ENCODE measurements around the gene DIMT1. TPM values are rescaled to one million over a fixed set of nuclear protein-coding genes. Genes with fewer than 3 reads are reported as not detected.

DIMT1 gene
- total and polyA plus RNA-seq, 2 of the 4 experiments (the other 2 are of a cell fraction): 27.5 to 46.4 TPM

DNA sequence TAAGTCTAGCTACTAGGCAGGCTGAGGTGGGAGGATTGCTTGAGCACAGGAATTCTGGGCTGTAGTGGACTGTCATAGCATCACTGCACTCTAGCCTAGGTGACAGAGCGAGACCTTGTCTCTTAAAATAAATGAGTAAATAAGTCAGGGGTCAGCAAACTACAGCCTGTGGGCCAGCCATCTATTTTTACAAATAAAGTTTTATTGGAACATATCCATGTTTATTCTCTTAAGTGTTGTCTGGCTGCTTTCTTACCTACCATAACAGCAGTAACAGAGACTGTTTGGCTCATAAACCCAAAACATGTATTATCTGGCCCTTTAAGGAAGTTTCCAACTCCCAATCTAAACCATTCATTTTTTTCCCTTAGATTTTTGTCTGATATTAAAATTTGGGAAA lies 29.6 kb downstream of the DIMT1 start:
- Histone ChIP-seq H4K20me1 (ENCODE audit: insufficient read depth, low read length) (no peaks in the 10 kb centered on the region), H3K4ac (ENCODE audit: low read depth, low read length) (no peak overlapping the region), H2BK20ac (ENCODE audit: low read depth, low read length) (no peak overlapping the region), H3K14ac (replicated peaks; ENCODE audit: low read depth, low read length) (no peak overlapping the region), H3K4me1 (ENCODE audit: control insufficient read depth, insufficient read depth, low read length) (no peaks in the 10 kb centered on the region), H3K4me3 (ENCODE audit: insufficient read depth, low read depth, low read length) (no peak overlapping the region), H2BK120ac (ENCODE audit: low read depth, low read length) (no peak overlapping the region), H3K18ac (ENCODE audit: low read depth, low read length) (no peak overlapping the region), H3K36me3 (ENCODE audit: control insufficient read depth, insufficient read depth, low read length) (peaks cover 26% of the 10 kb centered on the region), H2AFZ (replicated peaks; ENCODE audit: low read length, poor library complexity) (no peak overlapping the region), H3K9me3 (ENCODE audit: control insufficient read depth, insufficient read depth, low read length) (no peaks in the 10 kb centered on the region), H3K4me2 (ENCODE audit: low read depth, low read length) (no peak overlapping the region), H4K5ac (ENCODE audit: low read depth, low read length) (no peak overlapping the region), H3K23ac (ENCODE audit: low read depth, low read length) (no peak overlapping the region), H3K56ac (ENCODE audit: extremely low read depth, insufficient read depth, low read length) (no peak overlapping the region), H2AK5ac (ENCODE audit: low read depth, low read length) (no peak overlapping the region), H3K27ac (ENCODE audit: insufficient read depth, low read length) (no peak overlapping the region), H3K79me1 (ENCODE audit: low read depth in 1 of 2, low read length in 2 of 2) (peaks cover 3% of the 10 kb centered on the region in 2 experiments; a peak in 1 of 4 replicates), H2AK9ac (replicated peaks; ENCODE audit: low read depth, low read length, poor library complexity) (no peak overlapping the region), H3K9me1 (ENCODE audit: insufficient read depth, low read length) (no peaks in the 10 kb centered on the region), H2BK15ac (ENCODE audit: low read depth, low read length) (no peak overlapping the region), H2BK5ac (ENCODE audit: low read depth, low read length, poor library complexity, severe bottlenecking) (no peak overlapping the region), H4K91ac (ENCODE audit: insufficient read depth, low read depth, low read length) (no peak overlapping the region), H4K8ac (ENCODE audit: low read depth in 2 of 2, low read length in 2 of 2) (no peak overlapping the region), H3K27me3 (ENCODE audit: control insufficient read depth, insufficient read depth, low read length) (no peaks in the 10 kb centered on the region), H3K9ac (ENCODE audit: low read depth, low read length) (no peak overlapping the region)
- no peak for TF ChIP-seq FOS (IDR thresholded peaks at IDR 0.05; ENCODE audit: low read depth, low read length)
- TF ChIP-seq SMC3 (IDR thresholded peaks at IDR 0.05; ENCODE audit: low read depth, low read length): no peak
- no peak for TF ChIP-seq MAFK (IDR thresholded peaks at IDR 0.05; ENCODE audit: low read depth, low read length)
- TF ChIP-seq RFX5 (IDR thresholded peaks at IDR 0.05; ENCODE audit: low read depth, low read length): no peak
- no peak for TF ChIP-seq ELK1 (IDR thresholded peaks at IDR 0.05; ENCODE audit: borderline replicate concordance, low read depth, low read length)
- no peak for TF ChIP-seq RAD21 (IDR thresholded peaks at IDR 0.05; ENCODE audit: low read length)
- TF ChIP-seq MXI1 (IDR thresholded peaks at IDR 0.05; ENCODE audit: borderline replicate concordance, low read depth, low read length): no peak
- no peak for TF ChIP-seq BHLHE40 (IDR thresholded peaks at IDR 0.05; ENCODE audit: low read depth, low read length)
- intact Hi-C loops (cut with micrococcal nuclease) (no loop called here), dilution Hi-C loops (cut with HindIII; ENCODE audit: low sequenced_read_pairs, unreplicated experiment) (no loop called here), in situ Hi-C loops (cut with MboI; ENCODE audit: low sequenced_read_pairs) (no loop called here)
- no peak for ATAC-seq (ENCODE audit: low read depth)
- no CpG with 5 or more reads among the region's 1 CpG for WGBS, 2 experiments (ENCODE audit: extremely low coverage in 2 of 2, insufficient read length in 1 of 2)
- BruUV-seq (replicated peaks): no TSS peak
- no peak for DNase-seq
- ChIA-PET CTCF (no interaction called here), POLR2A (ENCODE audit: unreplicated experiment) (no interaction called here)

Measured in IMR-90 (cell line).